ENCODE results near the gene MUC4.

DNA sequence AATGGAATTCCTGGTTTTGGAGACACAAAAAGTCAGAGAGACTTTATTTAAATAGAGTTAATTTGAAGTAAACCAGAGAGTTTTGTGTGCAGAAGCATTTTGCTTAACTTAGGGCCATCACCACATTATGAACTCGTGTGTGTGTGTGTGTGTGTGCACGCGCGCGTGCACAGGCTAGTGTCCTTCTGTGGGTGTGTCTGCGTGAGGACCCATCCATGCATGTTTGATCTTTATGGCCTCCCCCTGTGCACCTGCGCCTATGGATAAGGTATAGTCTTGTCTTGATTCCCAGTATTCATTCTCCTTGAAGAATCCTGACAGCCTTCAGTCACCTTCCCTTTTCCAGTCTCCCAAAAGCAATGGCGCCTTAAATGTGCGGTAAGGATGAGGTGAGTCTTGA lies 65.0 kb downstream of the MUC4 start:
- TF ChIP-seq EZH2phosphoT487 (IDR thresholded peaks at IDR 0.05) = no peak
- TF ChIP-seq, protein P1, sequence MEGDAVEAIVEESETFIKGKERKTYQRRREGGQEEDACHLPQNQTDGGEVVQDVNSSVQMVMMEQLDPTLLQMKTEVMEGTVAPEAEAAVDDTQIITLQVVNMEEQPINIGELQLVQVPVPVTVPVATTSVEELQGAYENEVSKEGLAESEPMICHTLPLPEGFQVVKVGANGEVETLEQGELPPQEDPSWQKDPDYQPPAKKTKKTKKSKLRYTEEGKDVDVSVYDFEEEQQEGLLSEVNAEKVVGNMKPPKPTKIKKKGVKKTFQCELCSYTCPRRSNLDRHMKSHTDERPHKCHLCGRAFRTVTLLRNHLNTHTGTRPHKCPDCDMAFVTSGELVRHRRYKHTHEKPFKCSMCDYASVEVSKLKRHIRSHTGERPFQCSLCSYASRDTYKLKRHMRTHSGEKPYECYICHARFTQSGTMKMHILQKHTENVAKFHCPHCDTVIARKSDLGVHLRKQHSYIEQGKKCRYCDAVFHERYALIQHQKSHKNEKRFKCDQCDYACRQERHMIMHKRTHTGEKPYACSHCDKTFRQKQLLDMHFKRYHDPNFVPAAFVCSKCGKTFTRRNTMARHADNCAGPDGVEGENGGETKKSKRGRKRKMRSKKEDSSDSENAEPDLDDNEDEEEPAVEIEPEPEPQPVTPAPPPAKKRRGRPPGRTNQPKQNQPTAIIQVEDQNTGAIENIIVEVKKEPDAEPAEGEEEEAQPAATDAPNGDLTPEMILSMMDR (IDR thresholded peaks at IDR 0.05) = no peak

All from neural progenitor cell (in vitro differentiated cells).